ENCODE data around the gene C8B.

GRCh38 chr1:56925193-56925592, 40.6 kb downstream of the C8B start:
- TF ChIP-seq POLR2AphosphoS5 (IDR thresholded peaks at IDR 0.05; ENCODE audit: low read depth, low read length), result no peak
- no peak for TF ChIP-seq ZFX (IDR thresholded peaks at IDR 0.05)
- TF ChIP-seq FOSL1 (IDR thresholded peaks at IDR 0.05; ENCODE audit: low read depth), result no peak
- TF ChIP-seq, protein P1, sequence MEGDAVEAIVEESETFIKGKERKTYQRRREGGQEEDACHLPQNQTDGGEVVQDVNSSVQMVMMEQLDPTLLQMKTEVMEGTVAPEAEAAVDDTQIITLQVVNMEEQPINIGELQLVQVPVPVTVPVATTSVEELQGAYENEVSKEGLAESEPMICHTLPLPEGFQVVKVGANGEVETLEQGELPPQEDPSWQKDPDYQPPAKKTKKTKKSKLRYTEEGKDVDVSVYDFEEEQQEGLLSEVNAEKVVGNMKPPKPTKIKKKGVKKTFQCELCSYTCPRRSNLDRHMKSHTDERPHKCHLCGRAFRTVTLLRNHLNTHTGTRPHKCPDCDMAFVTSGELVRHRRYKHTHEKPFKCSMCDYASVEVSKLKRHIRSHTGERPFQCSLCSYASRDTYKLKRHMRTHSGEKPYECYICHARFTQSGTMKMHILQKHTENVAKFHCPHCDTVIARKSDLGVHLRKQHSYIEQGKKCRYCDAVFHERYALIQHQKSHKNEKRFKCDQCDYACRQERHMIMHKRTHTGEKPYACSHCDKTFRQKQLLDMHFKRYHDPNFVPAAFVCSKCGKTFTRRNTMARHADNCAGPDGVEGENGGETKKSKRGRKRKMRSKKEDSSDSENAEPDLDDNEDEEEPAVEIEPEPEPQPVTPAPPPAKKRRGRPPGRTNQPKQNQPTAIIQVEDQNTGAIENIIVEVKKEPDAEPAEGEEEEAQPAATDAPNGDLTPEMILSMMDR (IDR thresholded peaks at IDR 0.05 in 2 of 3, conservative IDR thresholded peaks at IDR 0.05 in 1 of 3; ENCODE audit: borderline replicate concordance in 1 of 3, insufficient read depth in 1 of 3, low read depth in 2 of 3, low read length in 2 of 3), result no peak
- no peak for TF ChIP-seq POLR2A (IDR thresholded peaks at IDR 0.05; ENCODE audit: borderline replicate concordance, extremely low read depth, insufficient read depth, insufficient read length)
- TF ChIP-seq JUND (IDR thresholded peaks at IDR 0.05), result no peak
- TF ChIP-seq EZH2 (IDR thresholded peaks at IDR 0.05), result no peak
- TF ChIP-seq, protein P2, sequence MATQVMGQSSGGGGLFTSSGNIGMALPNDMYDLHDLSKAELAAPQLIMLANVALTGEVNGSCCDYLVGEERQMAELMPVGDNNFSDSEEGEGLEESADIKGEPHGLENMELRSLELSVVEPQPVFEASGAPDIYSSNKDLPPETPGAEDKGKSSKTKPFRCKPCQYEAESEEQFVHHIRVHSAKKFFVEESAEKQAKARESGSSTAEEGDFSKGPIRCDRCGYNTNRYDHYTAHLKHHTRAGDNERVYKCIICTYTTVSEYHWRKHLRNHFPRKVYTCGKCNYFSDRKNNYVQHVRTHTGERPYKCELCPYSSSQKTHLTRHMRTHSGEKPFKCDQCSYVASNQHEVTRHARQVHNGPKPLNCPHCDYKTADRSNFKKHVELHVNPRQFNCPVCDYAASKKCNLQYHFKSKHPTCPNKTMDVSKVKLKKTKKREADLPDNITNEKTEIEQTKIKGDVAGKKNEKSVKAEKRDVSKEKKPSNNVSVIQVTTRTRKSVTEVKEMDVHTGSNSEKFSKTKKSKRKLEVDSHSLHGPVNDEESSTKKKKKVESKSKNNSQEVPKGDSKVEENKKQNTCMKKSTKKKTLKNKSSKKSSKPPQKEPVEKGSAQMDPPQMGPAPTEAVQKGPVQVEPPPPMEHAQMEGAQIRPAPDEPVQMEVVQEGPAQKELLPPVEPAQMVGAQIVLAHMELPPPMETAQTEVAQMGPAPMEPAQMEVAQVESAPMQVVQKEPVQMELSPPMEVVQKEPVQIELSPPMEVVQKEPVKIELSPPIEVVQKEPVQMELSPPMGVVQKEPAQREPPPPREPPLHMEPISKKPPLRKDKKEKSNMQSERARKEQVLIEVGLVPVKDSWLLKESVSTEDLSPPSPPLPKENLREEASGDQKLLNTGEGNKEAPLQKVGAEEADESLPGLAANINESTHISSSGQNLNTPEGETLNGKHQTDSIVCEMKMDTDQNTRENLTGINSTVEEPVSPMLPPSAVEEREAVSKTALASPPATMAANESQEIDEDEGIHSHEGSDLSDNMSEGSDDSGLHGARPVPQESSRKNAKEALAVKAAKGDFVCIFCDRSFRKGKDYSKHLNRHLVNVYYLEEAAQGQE (IDR thresholded peaks at IDR 0.05; ENCODE audit: low read depth), result no peak
- TF ChIP-seq ELF1 (IDR thresholded peaks at IDR 0.05; ENCODE audit: borderline replicate concordance, low read depth), result no peak
- TF ChIP-seq, protein P3, sequence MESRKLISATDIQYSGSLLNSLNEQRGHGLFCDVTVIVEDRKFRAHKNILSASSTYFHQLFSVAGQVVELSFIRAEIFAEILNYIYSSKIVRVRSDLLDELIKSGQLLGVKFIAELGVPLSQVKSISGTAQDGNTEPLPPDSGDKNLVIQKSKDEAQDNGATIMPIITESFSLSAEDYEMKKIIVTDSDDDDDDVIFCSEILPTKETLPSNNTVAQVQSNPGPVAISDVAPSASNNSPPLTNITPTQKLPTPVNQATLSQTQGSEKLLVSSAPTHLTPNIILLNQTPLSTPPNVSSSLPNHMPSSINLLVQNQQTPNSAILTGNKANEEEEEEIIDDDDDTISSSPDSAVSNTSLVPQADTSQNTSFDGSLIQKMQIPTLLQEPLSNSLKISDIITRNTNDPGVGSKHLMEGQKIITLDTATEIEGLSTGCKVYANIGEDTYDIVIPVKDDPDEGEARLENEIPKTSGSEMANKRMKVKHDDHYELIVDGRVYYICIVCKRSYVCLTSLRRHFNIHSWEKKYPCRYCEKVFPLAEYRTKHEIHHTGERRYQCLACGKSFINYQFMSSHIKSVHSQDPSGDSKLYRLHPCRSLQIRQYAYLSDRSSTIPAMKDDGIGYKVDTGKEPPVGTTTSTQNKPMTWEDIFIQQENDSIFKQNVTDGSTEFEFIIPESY (IDR thresholded peaks at IDR 0.05; ENCODE audit: extremely low read depth, insufficient replicate concordance, low read length), result no peak
